CD4-positive, alpha-beta T cell treated with Interleukin-4 for 1 hour (primary cell): Measurements from ENCODE around the gene AVPR1B.
"Not testable (repeated sequence)": the region's sequence is repeated elsewhere in the genome, so short reads cannot be mapped to it uniquely, and the experiment has no call there.

Source experiments
- DNase-seq, 2 donors: peaks; one replicate each; pipeline ENCODE4 v3.0.0-alpha.2; 2020 to 2022

Gene AVPR1B

DNA sequence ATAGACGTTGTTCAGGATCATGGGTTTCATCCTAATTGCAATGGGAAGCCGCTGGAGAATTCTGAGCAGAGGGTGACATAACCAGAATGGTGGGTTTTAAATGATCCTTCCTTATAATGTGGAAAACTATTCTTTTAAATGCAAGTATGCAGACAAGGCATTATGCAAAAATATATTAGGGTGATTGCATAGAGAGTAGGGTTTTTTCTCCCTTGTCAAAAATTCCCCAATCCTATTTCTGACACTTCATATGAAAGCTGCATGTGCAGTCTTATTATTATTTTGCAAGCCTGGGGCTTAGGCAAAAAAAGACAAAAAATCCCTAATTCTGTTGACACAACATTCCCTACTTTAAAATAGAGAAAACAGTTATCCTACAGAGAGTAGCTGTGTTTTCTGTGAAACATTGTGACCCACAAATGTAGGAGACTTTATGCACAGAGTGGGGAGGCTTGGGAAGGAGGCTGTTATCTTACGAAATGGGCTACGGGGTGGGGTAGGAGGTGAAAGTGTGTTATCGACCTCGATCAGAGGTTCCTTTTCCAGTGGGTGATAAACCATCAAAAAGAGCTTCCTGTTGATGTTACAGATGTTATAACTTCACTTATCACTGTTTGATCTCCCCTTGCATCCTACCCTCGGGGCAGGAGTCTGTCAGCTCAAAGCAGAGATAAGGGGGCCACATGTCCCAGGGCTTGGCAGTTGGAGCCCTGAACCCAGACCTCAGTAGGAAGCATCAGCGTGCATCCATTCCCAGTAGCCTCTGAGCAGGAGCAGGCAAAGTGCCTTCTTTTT is 37.0 kb downstream of the AVPR1B start:
- no peak for DNase-seq

DNA sequence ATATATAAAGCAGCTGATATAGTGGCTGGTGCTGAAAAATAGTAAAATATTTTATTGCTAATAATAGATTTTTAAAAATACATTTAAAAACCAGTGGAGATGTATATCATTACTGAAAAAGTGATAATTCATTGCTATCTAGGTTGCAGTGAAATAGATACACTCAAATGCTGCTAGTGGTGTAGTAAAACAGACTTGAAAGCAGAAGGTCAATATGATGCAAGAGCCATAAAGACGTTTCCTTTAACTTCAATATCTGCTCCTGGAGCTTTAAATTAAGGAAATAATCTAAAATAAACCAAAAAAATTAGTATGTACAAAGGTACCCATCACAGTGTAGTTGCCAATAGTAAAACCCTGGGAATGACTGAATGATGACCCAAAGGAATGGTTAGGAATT is 38.1 kb downstream of the AVPR1B start:
- DNase-seq, result no peak

DNA sequence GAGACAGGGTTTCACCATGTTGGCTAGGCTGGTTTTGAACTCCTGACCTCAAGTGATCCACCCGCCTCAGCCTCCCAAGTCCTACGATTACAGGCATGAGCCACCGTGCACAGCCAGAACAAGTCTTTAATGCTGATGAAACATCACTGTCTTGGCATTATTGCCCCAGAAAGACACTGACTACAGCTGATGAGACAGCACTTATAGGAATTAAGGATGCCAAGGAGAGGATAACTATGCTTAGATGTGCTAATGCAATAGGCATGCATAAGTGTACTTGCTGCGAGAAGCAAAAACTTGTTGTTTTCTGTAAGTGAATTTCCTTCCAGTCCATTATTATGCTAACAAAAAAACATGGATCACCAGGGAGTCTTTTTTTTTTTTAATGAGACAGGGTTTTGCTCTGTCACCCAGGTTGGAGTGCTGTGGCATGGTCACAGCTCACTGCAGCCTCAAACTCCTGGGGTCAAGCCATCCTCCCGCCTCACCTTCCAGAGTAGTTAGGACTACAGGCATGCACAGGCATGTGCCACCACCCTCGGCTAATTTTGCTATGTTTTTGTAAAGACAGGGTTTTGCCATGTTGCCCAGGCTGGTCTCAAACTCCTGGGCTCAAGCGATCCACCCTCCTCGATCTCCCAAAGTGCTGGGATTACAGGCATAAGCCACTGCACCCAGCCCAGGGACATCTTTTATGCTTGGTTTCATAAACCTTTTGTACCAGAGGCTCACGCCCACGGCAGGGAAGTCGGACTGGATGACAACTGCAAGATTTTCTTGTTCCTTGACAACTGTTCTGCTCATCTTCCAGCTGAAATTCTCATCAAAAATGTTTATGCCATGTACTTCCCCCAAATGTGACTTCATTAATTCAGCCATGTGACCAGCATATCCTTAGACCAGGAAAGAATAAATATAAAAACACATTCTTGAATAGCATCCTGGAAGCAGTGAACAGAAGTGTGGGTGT is 41.1 kb downstream of the AVPR1B start:
- no peak for DNase-seq

GRCh38 chr1:206074839-206075238 is 42.3 kb downstream of the AVPR1B start:
- no peak for DNase-seq

DNA sequence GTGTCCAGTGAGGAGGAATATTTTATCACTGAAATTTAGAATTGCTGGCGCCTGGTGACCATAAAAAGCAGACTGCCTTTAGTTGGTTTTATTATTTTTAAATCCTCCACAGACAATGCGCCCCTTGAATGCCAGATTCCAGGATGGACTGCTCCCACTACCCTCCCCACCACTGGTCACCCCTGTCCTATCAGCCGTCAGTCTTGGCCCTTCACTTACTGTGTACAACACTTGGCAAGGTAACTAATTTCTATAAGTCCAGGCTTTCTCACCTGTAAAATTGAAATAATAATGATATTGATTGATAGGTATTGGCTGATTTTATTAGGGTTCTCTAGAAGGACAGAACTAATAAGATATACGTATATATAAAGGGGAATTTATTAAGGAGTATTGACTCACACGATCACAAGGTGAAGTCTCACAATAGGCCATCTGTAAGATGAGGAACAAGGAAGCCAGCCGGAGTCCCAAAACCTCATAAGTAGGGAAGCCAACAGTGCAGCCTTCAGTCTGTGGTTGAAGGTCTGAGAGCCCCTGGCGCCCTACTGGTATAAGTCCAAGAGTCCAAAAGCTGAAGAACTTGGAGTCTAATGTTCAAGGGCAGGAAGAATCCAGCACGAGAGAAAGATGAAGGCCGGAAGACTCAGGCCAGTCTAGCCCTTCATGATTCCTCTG is 46.4 kb downstream of the AVPR1B start:
- no peak for DNase-seq

GRCh38 chr1:206068314-206068713 is 48.9 kb downstream of the AVPR1B start:
- DNase-seq, result no peak

DNA sequence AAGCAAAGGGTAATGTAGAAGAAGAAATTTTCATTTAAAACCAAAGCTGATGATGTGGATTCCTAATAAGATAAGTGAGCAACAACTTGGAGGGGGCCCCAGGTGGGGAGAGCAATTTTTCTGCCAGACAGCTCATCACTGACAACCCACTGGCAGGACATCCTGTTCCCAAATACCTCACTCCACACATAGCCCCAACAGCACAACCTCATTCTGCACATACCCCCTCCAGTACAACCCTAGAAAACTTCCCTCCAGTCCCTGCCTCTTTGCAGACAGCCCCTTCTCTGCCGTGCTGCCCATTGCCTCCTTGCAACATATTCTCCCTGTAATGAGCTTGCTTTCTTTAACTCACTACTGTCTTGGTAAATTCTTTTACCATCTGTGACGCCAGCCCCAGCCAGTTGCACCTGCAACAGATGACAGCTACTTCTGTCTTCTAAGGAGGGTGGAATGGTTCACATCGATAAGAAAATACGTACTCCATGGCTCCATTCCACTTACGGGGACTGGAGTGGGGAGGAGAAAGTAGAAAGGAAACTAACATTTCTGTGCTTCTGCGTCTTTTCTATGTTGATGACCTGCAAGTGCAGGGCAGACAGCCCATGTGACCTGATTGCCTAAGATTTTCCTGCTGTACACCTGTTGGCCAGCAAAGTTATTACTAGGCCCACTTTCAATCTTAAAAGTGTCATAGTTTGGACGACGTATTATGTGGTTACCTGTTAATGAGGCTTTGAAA is 49.5 kb downstream of the AVPR1B start:
- DNase-seq, result no peak

DNA sequence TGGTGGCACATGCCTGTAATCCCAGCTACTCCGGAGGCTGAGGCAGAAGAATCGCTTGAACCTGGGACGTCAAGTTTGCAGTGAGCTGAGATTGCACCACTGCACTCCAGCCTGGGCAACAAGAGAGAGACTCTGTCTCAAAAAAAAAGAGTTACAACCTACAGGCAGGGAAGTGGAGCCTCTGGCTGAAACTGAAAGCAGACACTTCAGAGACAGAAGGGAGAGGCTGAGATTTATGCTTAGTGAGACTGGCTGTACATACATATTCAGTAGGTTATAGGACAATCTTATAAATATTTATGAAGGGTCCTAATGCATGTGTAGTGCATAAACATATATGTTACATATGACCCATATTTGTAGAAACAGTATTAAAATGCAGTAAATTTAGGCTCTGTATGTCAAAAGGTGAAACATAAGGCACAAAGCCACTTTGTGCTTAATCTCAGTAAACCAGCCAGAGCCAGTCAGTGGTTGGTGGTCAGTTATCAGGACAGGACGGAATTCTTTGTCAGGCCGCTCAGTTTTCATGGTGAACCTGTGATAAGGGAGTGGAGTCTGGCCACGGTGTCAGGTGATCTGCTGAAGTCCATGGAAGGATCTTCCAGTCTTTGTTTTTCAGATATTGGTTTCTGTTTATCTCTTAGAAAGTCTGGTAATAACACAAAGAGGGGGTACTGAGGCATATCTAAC is 50.6 kb downstream of the AVPR1B start:
- no peak for DNase-seq

GRCh38 chr1:206065547-206066145 is 51.5 kb downstream of the AVPR1B start:
- no peak for DNase-seq

GRCh38 chr1:206064501-206064900 is 52.7 kb downstream of the AVPR1B start:
- not testable (repeated sequence) for DNase-seq

- DNase-seq, result not testable (repeated sequence)
Observed at GRCh38 chr1:206064001-206064400, 53.2 kb downstream of the AVPR1B start.

- DNase-seq, result no peak
Observed at GRCh38 chr1:206062464-206062863, 54.7 kb downstream of the AVPR1B start.

GRCh38 chr1:206060844-206061243 is 56.3 kb downstream of the AVPR1B start:
- no peak for DNase-seq
